Keratinocyte (primary cell): ENCODE results near the gene HECTD1. TPM values are rescaled to one million over a fixed set of nuclear protein-coding genes. Genes with fewer than 3 reads are reported as not detected.

Experiments used
- DNase-seq: peaks from one replicate; pipeline ENCODE4 v3.0.0-alpha.2; 2011; ENCODE audit warnings: low read depth, missing footprints, low spot score
- FAIRE-seq: peaks from 2 replicates; lab custom pipeline; 2011; peaks lifted over from hg19 to GRCh38; lab: Jason Lieb, UNC
- H2AFZ ChIP-seq: 2 replicates; pipeline ENCODE4 v1.6.0; 2012; ENCODE audit warnings: low read length, control low read depth, inconsistent platforms; ENCODE audit not compliant: control insufficient read depth
- H3K27ac ChIP-seq: 2 replicates; pipeline ENCODE4 v1.5.1; 2011; ENCODE audit warnings: low read length; ENCODE audit not compliant: control insufficient read depth, insufficient read depth
- H3K27me3 ChIP-seq: 3 replicates; pipeline ENCODE4 v1.6.0; 2011; ENCODE audit warnings: low read length; ENCODE audit not compliant: control insufficient read depth, insufficient read depth; ENCODE audit errors: extremely low read depth
- H3K36me3 ChIP-seq, 2 experiments: 2 replicates in 1 of 2; 3 replicates in 1 of 2; pipeline ENCODE4 v1.5.1; 2011; ENCODE audit warnings: low read length in 2 of 2, mild to moderate bottlenecking in 1 of 2; ENCODE audit not compliant: control insufficient read depth in 2 of 2, insufficient read depth in 2 of 2; ENCODE audit errors: extremely low read depth in 1 of 2
- H3K4me1 ChIP-seq: 3 replicates; pipeline ENCODE4 v1.5.1; 2011; ENCODE audit warnings: low read length; ENCODE audit not compliant: control insufficient read depth, insufficient read depth; ENCODE audit errors: extremely low read depth
- H3K4me2 ChIP-seq: 3 replicates; pipeline ENCODE4 v1.6.0; 2011; ENCODE audit warnings: low read depth, low read length; ENCODE audit not compliant: control insufficient read depth, insufficient read depth; ENCODE audit errors: extremely low read depth
- H3K4me3 ChIP-seq, 3 experiments: fragments of 200-600 bp in 1 of 3; sonication (generic) in 1 of 3; 2 replicates in 2 of 3; 3 replicates in 1 of 3; pipeline ENCODE4 v1.5.1; 2011 to 2016; ENCODE audit warnings: low read length in 3 of 3, mild to moderate bottlenecking in 3 of 3, control low read depth in 2 of 3, inconsistent platforms in 1 of 3, low read depth in 1 of 3, mixed read lengths in 1 of 3, mixed run types in 1 of 3, moderate library complexity in 1 of 3; ENCODE audit not compliant: control insufficient read depth in 2 of 3, insufficient read depth in 2 of 3; ENCODE audit errors: extremely low read depth in 1 of 3
- H3K79me2 ChIP-seq: 2 replicates; pipeline ENCODE4 v1.6.0; 2012; ENCODE audit warnings: low read length; ENCODE audit not compliant: control insufficient read depth, insufficient read depth
- H3K9ac ChIP-seq: 3 replicates; pipeline ENCODE4 v1.6.0; 2011; ENCODE audit warnings: low read length; ENCODE audit not compliant: control insufficient read depth, insufficient read depth; ENCODE audit errors: extremely low read depth
- H3K9me1 ChIP-seq: 3 replicates; pipeline ENCODE4 v1.6.0; 2011; ENCODE audit warnings: low read length; ENCODE audit not compliant: control insufficient read depth, insufficient read depth; ENCODE audit errors: extremely low read depth
- H3K9me3 ChIP-seq: 2 replicates; pipeline ENCODE4 v1.5.1; 2012; ENCODE audit warnings: low read depth, low read length; ENCODE audit not compliant: control insufficient read depth
- H4K20me1 ChIP-seq: 3 replicates; pipeline ENCODE4 v1.6.0; 2011; ENCODE audit warnings: low read length; ENCODE audit not compliant: control insufficient read depth, insufficient read depth; ENCODE audit errors: extremely low read depth
- EZH2 ChIP-seq: IDR thresholded peaks from one replicate; pipeline ENCODE4 v1.6.1; 2012; ENCODE audit warnings: inconsistent platforms, mild to moderate bottlenecking, low read length, moderate library complexity
- dilution Hi-C: fragments of 300-500 bp; cut with MboI; formaldehyde crosslinking; loops from one replicate; pipeline ENCODE4 v1.7.0; 2020; ENCODE audit warnings: low sequenced_read_pairs; ENCODE audit not compliant: extremely low pct_ligation_motif_present
- polyA plus RNA-seq, 5 experiments: library from polyadenylated mRNA; depleted of rRNA in 3 of 5; stranded (reverse) in 3 of 5; stranded (forward) in 1 of 5; unstranded in 1 of 5; fragments of >200 nt; gene quantifications; 1 replicate in 1 of 5; 2 replicates in 3 of 5; 3 replicates in 1 of 5; pipeline versions ENCODE4 v1.2.1 to v1.2.3, GENCODE V29; 2011 to 2012; ENCODE audit warnings: missing spikeins in 2 of 5, low read depth in 1 of 5, low replicate concordance in 1 of 5
- TF ChIP-seq, protein P1 (sequence below), 3 experiments: IDR thresholded peaks in 1 of 3; conservative IDR thresholded peaks in 1 of 3; optimal IDR thresholded peaks in 1 of 3; 2 replicates in 2 of 3; 3 replicates in 1 of 3; pipeline versions ENCODE3 to v1.5.1; 2011; ENCODE audit warnings: low read length in 3 of 3, mild to moderate bottlenecking in 3 of 3, moderate library complexity in 2 of 3, control low read depth in 1 of 3, inconsistent platforms in 1 of 3; ENCODE audit not compliant: insufficient read depth in 2 of 3; ENCODE audit errors: extremely low read depth in 1 of 3

Gene HECTD1
- polyA plus RNA-seq, 1 donor (not counting 4 experiments of a cell fraction or from before 2014, with no cell fraction given), result 94.8 TPM

DNA sequence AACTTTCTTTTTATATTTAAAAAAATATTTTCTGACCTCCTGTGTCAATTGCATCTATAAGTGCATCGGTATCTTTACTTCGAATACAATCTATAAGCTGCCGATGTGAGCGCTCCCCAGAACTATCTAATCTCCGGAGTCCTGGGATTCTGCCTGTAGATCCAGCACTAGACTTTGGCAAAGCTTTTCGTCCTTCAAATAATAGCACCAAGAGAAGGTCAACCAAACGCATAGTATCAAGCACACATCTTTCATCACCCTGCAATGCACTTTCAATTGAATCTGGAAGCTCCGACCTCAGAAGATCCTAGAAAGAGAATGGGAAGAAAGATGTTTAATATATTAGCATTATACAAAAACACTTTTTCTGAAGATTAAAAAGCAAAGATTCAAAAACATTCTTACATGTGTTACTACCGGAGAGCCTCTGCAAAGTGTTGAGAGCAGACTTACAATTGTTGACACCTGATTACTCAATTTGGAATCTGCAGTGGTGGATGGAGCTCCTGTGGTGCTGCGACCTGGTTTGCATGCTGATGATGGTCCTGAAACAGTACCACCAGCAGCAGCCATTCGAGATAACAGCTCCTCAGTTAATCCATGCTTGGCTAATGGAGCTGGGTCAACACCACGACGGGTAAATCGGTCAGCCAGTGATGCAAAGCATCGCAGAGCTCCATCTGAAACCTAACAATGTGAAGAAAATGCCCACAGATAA lies 34.3 kb downstream of the HECTD1 start:
- FAIRE-seq (no peak), DNase-seq (no peak)
- Histone ChIP-seq H3K4me1 (peaks cover 16% of the 10 kb centered on the region), H3K27ac (no peak overlapping the region), H3K9me3 (no peaks in the 10 kb centered on the region), H2AFZ (no peak overlapping the region), H3K4me3 (no peak overlapping the region), H3K36me3 (peaks cover 17 to 23% of the 10 kb centered on the region in 2 experiments), H3K4me2 (no peak overlapping the region), H3K27me3 (no peaks in the 10 kb centered on the region), H3K79me2 (no peaks in the 10 kb centered on the region), H4K20me1 (no peaks in the 10 kb centered on the region), H3K9me1 (no peaks in the 10 kb centered on the region), H3K9ac (no peak overlapping the region)
- dilution Hi-C loops, result no loop called here
- no peak for TF ChIP-seq EZH2
- TF ChIP-seq, protein P1, sequence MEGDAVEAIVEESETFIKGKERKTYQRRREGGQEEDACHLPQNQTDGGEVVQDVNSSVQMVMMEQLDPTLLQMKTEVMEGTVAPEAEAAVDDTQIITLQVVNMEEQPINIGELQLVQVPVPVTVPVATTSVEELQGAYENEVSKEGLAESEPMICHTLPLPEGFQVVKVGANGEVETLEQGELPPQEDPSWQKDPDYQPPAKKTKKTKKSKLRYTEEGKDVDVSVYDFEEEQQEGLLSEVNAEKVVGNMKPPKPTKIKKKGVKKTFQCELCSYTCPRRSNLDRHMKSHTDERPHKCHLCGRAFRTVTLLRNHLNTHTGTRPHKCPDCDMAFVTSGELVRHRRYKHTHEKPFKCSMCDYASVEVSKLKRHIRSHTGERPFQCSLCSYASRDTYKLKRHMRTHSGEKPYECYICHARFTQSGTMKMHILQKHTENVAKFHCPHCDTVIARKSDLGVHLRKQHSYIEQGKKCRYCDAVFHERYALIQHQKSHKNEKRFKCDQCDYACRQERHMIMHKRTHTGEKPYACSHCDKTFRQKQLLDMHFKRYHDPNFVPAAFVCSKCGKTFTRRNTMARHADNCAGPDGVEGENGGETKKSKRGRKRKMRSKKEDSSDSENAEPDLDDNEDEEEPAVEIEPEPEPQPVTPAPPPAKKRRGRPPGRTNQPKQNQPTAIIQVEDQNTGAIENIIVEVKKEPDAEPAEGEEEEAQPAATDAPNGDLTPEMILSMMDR (optimal IDR thresholded peaks at IDR 0.05 in 1 of 3, IDR thresholded peaks at IDR 0.05 in 1 of 3, conservative IDR thresholded peaks at IDR 0.05 in 1 of 3; ENCODE audit: extremely low read depth in 1 of 3, insufficient read depth in 2 of 3, low read length in 3 of 3), result no peak

DNA sequence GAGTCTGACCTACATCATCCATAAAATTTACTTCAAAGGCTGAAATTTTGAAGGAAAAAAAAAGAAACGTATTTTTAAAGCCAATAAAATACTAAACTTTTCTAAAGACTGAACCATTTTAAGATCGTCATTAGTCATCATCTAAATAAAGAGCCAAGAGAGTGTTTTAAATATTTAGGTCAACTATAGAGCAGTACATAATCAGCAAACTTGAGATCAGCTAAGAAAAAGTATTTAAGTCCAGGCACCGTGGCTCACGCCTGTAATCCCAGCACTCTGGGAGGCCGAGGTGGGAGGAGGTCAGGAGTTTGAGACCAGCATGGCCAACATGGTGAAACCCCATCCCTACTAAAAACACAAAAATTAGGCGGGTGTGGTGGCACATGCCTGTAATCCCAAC lies 35.5 kb downstream of the HECTD1 start:
- Histone ChIP-seq H3K4me2 (no peak overlapping the region), H2AFZ (no peak overlapping the region), H4K20me1 (no peaks in the 10 kb centered on the region), H3K79me2 (no peaks in the 10 kb centered on the region), H3K9me3 (no peaks in the 10 kb centered on the region), H3K4me3 (no peak overlapping the region), H3K4me1 (peaks cover 16% of the 10 kb centered on the region), H3K27me3 (no peaks in the 10 kb centered on the region), H3K36me3 (peaks cover 20 to 27% of the 10 kb centered on the region in 2 experiments), H3K27ac (peak overlapping the region; percentile 20), H3K9me1 (no peaks in the 10 kb centered on the region), H3K9ac (no peak overlapping the region)
- dilution Hi-C loops, result no loop called here
- DNase-seq (no peak), FAIRE-seq (no peak)
- TF ChIP-seq, protein P1 (optimal IDR thresholded peaks at IDR 0.05 in 1 of 3, IDR thresholded peaks at IDR 0.05 in 1 of 3, conservative IDR thresholded peaks at IDR 0.05 in 1 of 3; ENCODE audit: extremely low read depth in 1 of 3, insufficient read depth in 2 of 3, low read length in 3 of 3), result no peak
- no peak for TF ChIP-seq EZH2
